HepG2 (cell line): Measurements from ENCODE around the gene CAMK4.

ENCODE experiments used
- EZH2 ChIP-seq: conservative IDR thresholded peaks from 2 replicates; pipeline ENCODE4 v1.6.1; 2012; ENCODE audit warnings: mild to moderate bottlenecking, low read depth, low read length, moderate library complexity
- MED1 ChIP-seq: sonication (generic); formaldehyde crosslinking; IDR thresholded peaks from 2 replicates; pipeline ENCODE4 v1.4.0; 2020; ENCODE audit warnings: missing genetic modification reagents
- SUZ12 ChIP-seq: fragments of 150-350 bp; IDR thresholded peaks from 2 replicates; pipeline ENCODE4 v1.6.1; 2014; ENCODE audit warnings: low read depth, low read length
- ZFP41 ChIP-seq: sonication (generic); formaldehyde crosslinking; IDR thresholded peaks from 2 replicates; pipeline ENCODE4 v1.4.0; 2020; ENCODE audit warnings: mild to moderate bottlenecking, missing genetic modification reagents, borderline replicate concordance
- ZNF512 ChIP-seq: sonication (generic); formaldehyde crosslinking; IDR thresholded peaks from 2 replicates; pipeline ENCODE4 v1.4.0; 2020; ENCODE audit warnings: mild to moderate bottlenecking, missing genetic modification reagents
- TF ChIP-seq, protein P1 (sequence below): sonication (generic); formaldehyde crosslinking; conservative IDR thresholded peaks from 2 replicates; pipeline ENCODE4 v1.4.0; 2020; ENCODE audit warnings: missing genetic modification reagents
- TF ChIP-seq, protein P2 (sequence below): sonication (generic); formaldehyde crosslinking; IDR thresholded peaks from 2 replicates; pipeline ENCODE4 v1.5.1; 2020; ENCODE audit warnings: mild to moderate bottlenecking, missing genetic modification reagents, moderate library complexity

- TF ChIP-seq ZFP41 = no peak
- TF ChIP-seq EZH2 = no peak
- TF ChIP-seq, protein P1, sequence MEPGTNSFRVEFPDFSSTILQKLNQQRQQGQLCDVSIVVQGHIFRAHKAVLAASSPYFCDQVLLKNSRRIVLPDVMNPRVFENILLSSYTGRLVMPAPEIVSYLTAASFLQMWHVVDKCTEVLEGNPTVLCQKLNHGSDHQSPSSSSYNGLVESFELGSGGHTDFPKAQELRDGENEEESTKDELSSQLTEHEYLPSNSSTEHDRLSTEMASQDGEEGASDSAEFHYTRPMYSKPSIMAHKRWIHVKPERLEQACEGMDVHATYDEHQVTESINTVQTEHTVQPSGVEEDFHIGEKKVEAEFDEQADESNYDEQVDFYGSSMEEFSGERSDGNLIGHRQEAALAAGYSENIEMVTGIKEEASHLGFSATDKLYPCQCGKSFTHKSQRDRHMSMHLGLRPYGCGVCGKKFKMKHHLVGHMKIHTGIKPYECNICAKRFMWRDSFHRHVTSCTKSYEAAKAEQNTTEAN (CRISPR knock-in tag) = no peak
- no peak for TF ChIP-seq SUZ12
- TF ChIP-seq MED1 (CRISPR knock-in tag) = no peak
- TF ChIP-seq, protein P2, sequence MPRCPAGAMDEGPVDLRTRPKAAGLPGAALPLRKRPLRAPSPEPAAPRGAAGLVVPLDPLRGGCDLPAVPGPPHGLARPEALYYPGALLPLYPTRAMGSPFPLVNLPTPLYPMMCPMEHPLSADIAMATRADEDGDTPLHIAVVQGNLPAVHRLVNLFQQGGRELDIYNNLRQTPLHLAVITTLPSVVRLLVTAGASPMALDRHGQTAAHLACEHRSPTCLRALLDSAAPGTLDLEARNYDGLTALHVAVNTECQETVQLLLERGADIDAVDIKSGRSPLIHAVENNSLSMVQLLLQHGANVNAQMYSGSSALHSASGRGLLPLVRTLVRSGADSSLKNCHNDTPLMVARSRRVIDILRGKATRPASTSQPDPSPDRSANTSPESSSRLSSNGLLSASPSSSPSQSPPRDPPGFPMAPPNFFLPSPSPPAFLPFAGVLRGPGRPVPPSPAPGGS (CRISPR knock-in tag) = no peak
- TF ChIP-seq ZNF512 (CRISPR knock-in tag) = no peak
Observed at GRCh38 chr5:111268300-111268699, 44.1 kb downstream of the CAMK4 start.
